Ovary (tissue), 9 donors: ENCODE data around the gene LARP1B. TPM values are rescaled to one million over a fixed set of nuclear protein-coding genes. Genes with fewer than 3 reads are reported as not detected.
"Not testable (repeated sequence)": the region's sequence is repeated elsewhere in the genome, so short reads cannot be mapped to it uniquely, and the experiment has no call there.

Experiments
- DNase-seq, 5 donors: peaks; one replicate each; pipeline ENCODE4 v3.0.0-alpha.2; 2019 to 2020
- H3K27ac ChIP-seq, 2 donors: fragments of 200-600 bp; one replicate each; pipeline versions ENCODE4 v1.5.1 to v1.8.0; 2019 to 2022
- H3K27me3 ChIP-seq: fragments of 200-600 bp; one replicate; pipeline ENCODE4 v1.8.0; 2022
- H3K36me3 ChIP-seq: fragments of 200-600 bp; sonication (generic); one replicate; pipeline ENCODE4 v1.5.1; 2019
- H3K4me1 ChIP-seq: one replicate; pipeline ENCODE4 v1.8.1; 2013; ENCODE audit warnings: mild to moderate bottlenecking, moderate library complexity; ENCODE audit not compliant: insufficient read depth
- H3K4me3 ChIP-seq: fragments of 200-600 bp; sonication (generic); one replicate; pipeline ENCODE4 v1.5.1; 2017
- H3K9me3 ChIP-seq, 2 donors: fragments of 200-600 bp in 1 of 2; sonication (generic) in 1 of 2; one replicate each; pipeline versions ENCODE4 v1.5.1 to v1.8.1; 2013 to 2019; ENCODE audit warnings: mild to moderate bottlenecking in 1 of 2, moderate library complexity in 1 of 2
- EP300 ChIP-seq: sonication (generic); formaldehyde crosslinking; IDR thresholded peaks from one replicate; pipeline ENCODE4 v1.6.1; 2017; ENCODE audit warnings: antibody characterized with exemption
- POLR2A ChIP-seq: fragments of 450-650 bp; IDR thresholded peaks from one replicate; pipeline ENCODE4 v1.6.1; 2017; ENCODE audit warnings: antibody characterized with exemption, mild to moderate bottlenecking, moderate library complexity
- WGBS, 3 donors: extraction: QIAGEN DNeasy Blood & Tissue Kit in 1 of 3; methylation state at CpG; one replicate each; pipeline versions ENCODE4 v1.1.5 to v1.1.7; 2013 to 2017; 5-methylcytosine and 5-hydroxymethylcytosine counted together
- intact Hi-C, 4 donors: fragments of 100-400 bp; cut with DNase I; formaldehyde crosslinking; loops; one replicate each; pipeline versions ENCODE4 v1.11.0 to v1.15.1; 2022 to 2023
- polyA plus RNA-seq, 2 donors: library from polyadenylated mRNA; stranded (reverse); fragments of 200-250 nt in 1 of 2; fragments of 350-450 nt in 1 of 2; fragmentation: Illumina TruSeq in 1 of 2; extraction: RNeasy Lipid Tissue Mini Kit (QIAGEN cat#74804) in 1 of 2; gene quantifications; one replicate each; pipeline ENCODE4 v1.2.3, GENCODE V29; 2013 to 2014
- total RNA-seq, 7 donors: library from RNA; depleted of rRNA in 2 of 7; stranded (reverse); fragments of >200 nt in 2 of 7; fragmentation: NEBNext Ultra II Directional in 3 of 7; extraction: Animal tissue kit (Norgen Biotek cat#: 25700) in 3 of 7; gene quantifications; one replicate each; pipeline versions ENCODE4 v1.1.0 to v1.2.4, GENCODE V29; 2016 to 2023
- TF ChIP-seq, protein P1 (sequence below), 3 donors: fragments of 450-650 bp in 2 of 3; fragments of 200-600 bp in 1 of 3; IDR thresholded peaks; one replicate each; pipeline versions ENCODE4 v1.5.1 to v1.8.0; 2016 to 2022; ENCODE audit warnings: antibody characterized with exemption in 3 of 3, mild to moderate bottlenecking in 1 of 3
- donor health status: DM: no; HTN: no; CAD: no; lungs with moderate emphysema.
- donor health status: DM: no; HTN: no; CAD: no.
- donor health status: Bipolar disorder and iron deficiency.
- donor health status: DM: yes; HTN: yes; CAD: no.
- donor health status: DM: no; HTN: no; CAD: no.
- donor health status: DM: yes; HTN: yes; CAD: no.

LARP1B gene
- total and polyA plus RNA-seq, 9 donors = 7.6 to 27.8 (median 18.9) TPM

DNA sequence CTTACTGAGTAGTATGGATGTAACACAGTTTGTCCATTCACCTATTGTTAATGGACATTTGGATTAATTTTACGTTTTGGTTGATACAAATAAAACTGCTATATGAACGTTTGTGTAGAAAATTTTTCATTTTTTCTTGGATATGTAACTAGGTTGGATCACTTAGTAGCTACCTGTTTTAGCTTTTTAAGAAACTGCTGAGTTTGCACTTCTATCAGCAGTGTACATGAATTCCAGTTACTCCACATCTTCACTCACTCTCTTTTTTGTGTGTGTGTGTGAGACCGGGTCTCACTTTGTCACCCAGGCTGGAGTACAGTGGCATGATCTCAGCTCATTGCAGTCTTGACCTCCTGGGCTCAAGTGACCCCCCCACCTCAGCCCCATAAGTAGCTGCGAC lies 15.4 kb downstream of the LARP1B start:
- H3K36me3 ChIP-seq = no peaks in the 10 kb centered on the region
- H3K4me3 ChIP-seq = no peak overlapping the region
- TF ChIP-seq, protein P1, sequence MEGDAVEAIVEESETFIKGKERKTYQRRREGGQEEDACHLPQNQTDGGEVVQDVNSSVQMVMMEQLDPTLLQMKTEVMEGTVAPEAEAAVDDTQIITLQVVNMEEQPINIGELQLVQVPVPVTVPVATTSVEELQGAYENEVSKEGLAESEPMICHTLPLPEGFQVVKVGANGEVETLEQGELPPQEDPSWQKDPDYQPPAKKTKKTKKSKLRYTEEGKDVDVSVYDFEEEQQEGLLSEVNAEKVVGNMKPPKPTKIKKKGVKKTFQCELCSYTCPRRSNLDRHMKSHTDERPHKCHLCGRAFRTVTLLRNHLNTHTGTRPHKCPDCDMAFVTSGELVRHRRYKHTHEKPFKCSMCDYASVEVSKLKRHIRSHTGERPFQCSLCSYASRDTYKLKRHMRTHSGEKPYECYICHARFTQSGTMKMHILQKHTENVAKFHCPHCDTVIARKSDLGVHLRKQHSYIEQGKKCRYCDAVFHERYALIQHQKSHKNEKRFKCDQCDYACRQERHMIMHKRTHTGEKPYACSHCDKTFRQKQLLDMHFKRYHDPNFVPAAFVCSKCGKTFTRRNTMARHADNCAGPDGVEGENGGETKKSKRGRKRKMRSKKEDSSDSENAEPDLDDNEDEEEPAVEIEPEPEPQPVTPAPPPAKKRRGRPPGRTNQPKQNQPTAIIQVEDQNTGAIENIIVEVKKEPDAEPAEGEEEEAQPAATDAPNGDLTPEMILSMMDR (IDR thresholded peaks at IDR 0.05) = no peak
- TF ChIP-seq EP300 (no peak), POLR2A (no peak)
- WGBS, 3 donors = 86 to 89% (median 86%) methylated on average over 4 of the region's 4 CpGs
- intact Hi-C loops = no loop called here
- DNase-seq = no peak
- no peaks in the 10 kb centered on the region for H3K27me3 ChIP-seq
- H3K27ac ChIP-seq = no peak overlapping the region
- no peaks in the 10 kb centered on the region for H3K9me3 ChIP-seq
- H3K4me1 ChIP-seq = no peaks in the 10 kb centered on the region

DNA sequence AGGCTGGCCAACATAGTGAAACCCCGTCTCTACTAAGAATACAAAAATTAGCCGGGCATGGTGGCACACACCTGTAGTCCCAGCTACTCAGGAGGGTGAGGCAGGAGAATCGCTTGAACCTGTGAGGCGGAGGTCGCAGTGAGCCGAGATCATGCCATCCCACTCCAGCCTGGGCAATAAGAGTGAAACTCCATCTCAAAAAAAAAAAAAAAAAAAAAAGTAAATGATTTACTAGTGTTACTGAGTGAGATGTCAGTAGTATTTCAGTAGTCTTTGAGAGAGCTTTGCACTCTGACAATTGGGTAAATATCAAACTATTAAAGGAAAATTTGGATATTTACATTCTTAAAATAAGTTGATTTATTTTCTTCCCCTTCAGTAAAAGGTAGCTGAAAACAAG lies 34.2 kb downstream of the LARP1B start:
- WGBS, 3 donors = 95 to 97% (median 97%) methylated on average over 6 of the region's 6 CpGs
- H3K36me3 ChIP-seq, H3K9me3 ChIP-seq, DNase-seq, H3K27ac ChIP-seq, H3K4me3 ChIP-seq, H3K27me3 ChIP-seq, H3K4me1 ChIP-seq, intact Hi-C loops: not testable (repeated sequence)

GRCh38 chr4:128107766-128108165 lies 46.7 kb downstream of the LARP1B start:
- no peak for DNase-seq
- intact Hi-C loops = no loop called here
- Histone ChIP-seq H3K9me3 (no peaks in the 10 kb centered on the region), H3K4me3 (no peak overlapping the region), H3K27ac (no peak overlapping the region), H3K27me3 (no peaks in the 10 kb centered on the region), H3K36me3 (no peaks in the 10 kb centered on the region), H3K4me1 (no peaks in the 10 kb centered on the region)
- TF ChIP-seq POLR2A (no peak), EP300 (no peak)
- TF ChIP-seq, protein P1 (IDR thresholded peaks at IDR 0.05) = no peak
- WGBS, 3 donors = 77 to 85% (median 79%) methylated on average over 3 of the region's 3 CpGs

DNA sequence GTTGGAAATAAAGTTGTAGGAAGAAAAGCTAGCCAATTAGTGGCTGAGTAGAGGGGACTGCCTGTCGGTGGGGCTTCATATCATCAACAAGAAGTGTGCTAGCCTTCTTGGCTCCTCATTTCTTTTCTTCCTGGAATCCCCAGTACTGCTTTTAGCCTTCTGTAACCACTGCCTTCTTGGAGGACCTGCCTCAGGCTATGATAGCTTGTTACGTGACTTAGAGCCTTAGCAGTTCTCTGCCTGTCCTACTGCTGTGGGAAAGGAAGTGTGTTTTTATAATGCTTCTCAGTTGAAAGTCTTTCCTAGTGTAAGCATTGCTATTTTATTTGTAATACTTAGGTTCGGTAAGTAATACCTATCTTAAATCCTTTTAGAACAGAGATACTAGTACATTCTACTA lies 61.9 kb downstream of the LARP1B start:
- Histone ChIP-seq H3K27ac (no peak overlapping the region), H3K27me3 (no peaks in the 10 kb centered on the region), H3K4me3 (no peak overlapping the region), H3K4me1 (no peaks in the 10 kb centered on the region), H3K36me3 (no peaks in the 10 kb centered on the region), H3K9me3 (no peaks in the 10 kb centered on the region)
- intact Hi-C loops = no loop called here
- no peak for TF ChIP-seq EP300
- TF ChIP-seq, protein P1 (IDR thresholded peaks at IDR 0.05) = no peak
- no peak for TF ChIP-seq POLR2A
- 90 to 97% (median 95%) methylated on average over 3 of the region's 3 CpGs for WGBS, 3 donors
- DNase-seq = no peak

DNA sequence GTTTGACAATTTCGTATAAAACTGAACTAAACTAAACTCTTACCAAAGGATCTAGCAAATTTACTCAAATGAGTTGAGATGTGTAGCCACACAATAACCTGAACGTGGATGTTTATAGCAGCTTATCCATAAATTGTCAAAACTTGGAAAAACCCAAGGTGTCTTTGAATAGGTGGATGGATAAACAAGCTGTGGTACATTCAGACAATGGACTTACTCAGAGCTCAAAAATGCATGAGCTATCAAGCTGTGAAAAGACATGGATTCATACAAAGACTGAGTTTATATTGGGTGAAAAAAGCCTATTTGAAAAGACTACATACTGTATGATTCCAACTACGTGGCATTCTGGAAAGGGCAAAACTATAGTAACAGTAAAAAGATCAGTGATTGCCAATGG lies 69.5 kb downstream of the LARP1B start:
- no peaks in the 10 kb centered on the region for H3K36me3 ChIP-seq
- H3K27ac ChIP-seq = no peak overlapping the region
- no peaks in the 10 kb centered on the region for H3K27me3 ChIP-seq
- H3K9me3 ChIP-seq = no peaks in the 10 kb centered on the region
- H3K4me1 ChIP-seq = no peaks in the 10 kb centered on the region
- no peak overlapping the region for H3K4me3 ChIP-seq
- DNase-seq = no peak
- intact Hi-C loops = no loop called here
- no peak for TF ChIP-seq EP300
- TF ChIP-seq, protein P1 (IDR thresholded peaks at IDR 0.05) = no peak
- TF ChIP-seq POLR2A = no peak
- WGBS, 3 donors = 93 to 97% (median 95%) methylated on average over 3 of the region's 3 CpGs
